ENCODE measurements around the gene MIEF2. TPM values are rescaled to one million over a fixed set of nuclear protein-coding genes. Genes with fewer than 3 reads are reported as not detected.

MIEF2 gene
- total RNA-seq, 2 experiments from 2014 or later = 6.0 to 7.1 TPM

- Mint-ChIP-seq H3K9me3 (no peaks in the 10 kb centered on the region), H3K27me3 (ENCODE audit: low read depth) (no peaks in the 10 kb centered on the region), H3K27ac (no peak overlapping the region), H3K4me1 (ENCODE audit: low read depth) (peaks cover 13% of the 10 kb centered on the region), H3K4me3 (no peak overlapping the region), H3K36me3 (ENCODE audit: low read depth) (peaks cover 15% of the 10 kb centered on the region)
- intact Hi-C loops (cut with micrococcal nuclease) = no loop called here
- no peak for DNase-seq
- CTCF ChIA-PET = no interaction called here
These were observed 7.1 kb upstream of the MIEF2 start for GRCh38 chr17:18253187-18253884.

- peaks cover 15% of the 10 kb centered on the region for H3K4me1 Mint-ChIP-seq (ENCODE audit: low read depth)
- CTCF ChIA-PET = interaction anchor here (1.3 kb wide), 1 partner anchor 14 kb away, joined by 3 read pairs; no protein-coding TSS in a partner anchor
- H3K27ac Mint-ChIP-seq = no peak overlapping the region
- H3K27me3 Mint-ChIP-seq (ENCODE audit: low read depth) = no peaks in the 10 kb centered on the region
- H3K4me3 Mint-ChIP-seq = no peak overlapping the region
- no peaks in the 10 kb centered on the region for H3K9me3 Mint-ChIP-seq
- DNase-seq = no peak
- peaks cover 15% of the 10 kb centered on the region for H3K36me3 Mint-ChIP-seq (ENCODE audit: low read depth)
- intact Hi-C loops (cut with micrococcal nuclease) = no loop called here
These were observed 6.3 kb upstream of the MIEF2 start for GRCh38 chr17:18253947-18254821.

GRCh38 chr17:18254888-18255649 lies 5.4 kb upstream of the MIEF2 start:
- CTCF ChIA-PET = interaction anchor here (1.1 to 1.3 kb wide), 2 partner anchors 15 to 53 kb away, joined by 3 read pairs; no protein-coding TSS in a partner anchor
- intact Hi-C loops (cut with micrococcal nuclease) = no loop called here
- Mint-ChIP-seq H3K9me3 (no peaks in the 10 kb centered on the region), H3K27ac (no peak overlapping the region), H3K36me3 (ENCODE audit: low read depth) (peaks cover 15% of the 10 kb centered on the region), H3K4me1 (ENCODE audit: low read depth) (peaks cover 21% of the 10 kb centered on the region), H3K27me3 (ENCODE audit: low read depth) (no peaks in the 10 kb centered on the region), H3K4me3 (no peak overlapping the region)
- no peak for DNase-seq

- H3K36me3 Mint-ChIP-seq (ENCODE audit: low read depth) = peaks cover 8% of the 10 kb centered on the region
- CTCF ChIA-PET = interaction anchor here (0.8 to 1.3 kb wide), 3 partner anchors 8 to 52 kb away, joined by 3 to 4 read pairs (median 3); no protein-coding TSS in a partner anchor
- H3K4me3 Mint-ChIP-seq = no peak overlapping the region
- DNase-seq = no peak
- no peaks in the 10 kb centered on the region for H3K27me3 Mint-ChIP-seq (ENCODE audit: low read depth)
- intact Hi-C loops (cut with micrococcal nuclease) = no loop called here
- H3K9me3 Mint-ChIP-seq = no peaks in the 10 kb centered on the region
- peaks cover 24% of the 10 kb centered on the region for H3K4me1 Mint-ChIP-seq (ENCODE audit: low read depth)
- no peak overlapping the region for H3K27ac Mint-ChIP-seq
These were observed 4.1 kb upstream of the MIEF2 start for GRCh38 chr17:18256351-18256750.

DNA sequence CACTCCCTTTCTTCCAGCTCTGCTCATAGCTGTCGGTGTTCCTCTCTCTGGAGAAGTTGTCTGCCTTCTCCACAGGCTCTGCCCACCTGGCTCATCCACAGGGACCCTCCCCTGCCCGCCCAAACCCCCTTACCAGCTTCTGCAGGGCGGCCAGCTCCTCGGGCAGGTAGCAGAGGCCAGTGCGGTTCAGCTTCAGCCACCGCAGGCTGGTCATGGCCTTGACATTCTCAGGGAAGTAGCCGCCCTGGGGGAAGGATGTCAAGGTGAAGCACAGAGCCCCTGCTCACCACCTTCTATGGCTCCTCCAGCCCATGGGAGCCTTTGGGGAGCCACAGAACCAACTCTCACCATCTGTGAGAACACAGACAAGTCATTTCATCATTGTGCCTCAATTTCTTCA lies 3.7 kb upstream of the MIEF2 start:
- CTCF ChIA-PET = interaction anchor here (0.8 to 1.3 kb wide), 2 partner anchors 8 to 39 kb away, joined by 3 to 4 read pairs; no protein-coding TSS in a partner anchor
- H3K27me3 Mint-ChIP-seq (ENCODE audit: low read depth) = no peaks in the 10 kb centered on the region
- peaks cover 28% of the 10 kb centered on the region for H3K4me1 Mint-ChIP-seq (ENCODE audit: low read depth)
- peak overlapping the region; percentile 43 for H3K27ac Mint-ChIP-seq
- H3K36me3 Mint-ChIP-seq (ENCODE audit: low read depth) = peaks cover 6% of the 10 kb centered on the region
- no peak for DNase-seq
- H3K9me3 Mint-ChIP-seq = no peaks in the 10 kb centered on the region
- H3K4me3 Mint-ChIP-seq = peak overlapping the region; percentile 98
- intact Hi-C loops (cut with micrococcal nuclease) = no loop called here

DNA sequence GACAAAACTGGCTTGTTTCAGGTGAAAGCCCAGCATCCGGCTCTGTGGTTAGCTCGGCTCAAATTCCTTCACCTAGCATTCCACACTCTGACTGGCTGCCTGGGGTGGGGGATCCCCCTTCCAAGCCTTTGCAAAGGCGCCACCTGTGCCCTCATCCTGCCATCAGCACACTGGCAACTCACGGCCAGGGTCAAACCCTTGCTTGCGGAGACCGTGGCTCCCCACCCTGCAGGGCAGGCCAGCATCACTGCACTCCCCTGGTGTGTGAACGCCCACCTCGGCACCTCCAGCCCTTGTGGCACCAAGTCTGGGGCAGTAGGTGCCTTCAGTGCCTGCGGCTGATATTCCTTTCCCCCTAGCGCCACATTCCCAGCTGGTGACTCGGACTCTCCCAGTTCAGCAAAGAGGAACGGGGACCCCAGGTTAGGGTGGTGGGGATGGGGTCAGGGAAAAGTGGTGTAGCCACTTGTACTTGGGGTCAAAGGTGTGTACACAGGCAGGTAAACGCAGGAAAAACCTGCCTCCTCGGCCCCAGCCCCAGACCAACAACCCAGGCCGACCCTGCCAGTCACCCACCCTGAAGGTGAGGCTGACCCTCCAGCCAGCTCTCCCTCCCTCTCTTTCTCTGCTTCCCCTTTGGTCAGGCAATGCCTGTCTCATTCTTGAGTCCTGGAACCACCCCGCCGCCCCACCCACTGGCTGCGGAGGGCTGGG lies 3.0 kb upstream of the MIEF2 start:
- peak overlapping the region; percentile 98 for H3K4me3 Mint-ChIP-seq
- H3K36me3 Mint-ChIP-seq (ENCODE audit: low read depth) = peaks cover 5% of the 10 kb centered on the region
- peak overlapping the region; percentile 86 for H3K27ac Mint-ChIP-seq
- H3K27me3 Mint-ChIP-seq (ENCODE audit: low read depth) = no peaks in the 10 kb centered on the region
- DNase-seq = peak; percentile 79
- CTCF ChIA-PET = interaction anchor here (0.6 to 1.3 kb wide), 2 partner anchors 40 to 68 kb away, joined by 3 read pairs; no protein-coding TSS in a partner anchor
- H3K9me3 Mint-ChIP-seq = no peaks in the 10 kb centered on the region
- intact Hi-C loops (cut with micrococcal nuclease) = no loop called here
- peaks cover 30% of the 10 kb centered on the region for H3K4me1 Mint-ChIP-seq (ENCODE audit: low read depth)

- CTCF ChIA-PET = interaction anchor here (0.6 kb wide), 1 partner anchor 69 kb away, joined by 3 read pairs; no protein-coding TSS in a partner anchor
- peaks cover 5% of the 10 kb centered on the region for H3K36me3 Mint-ChIP-seq (ENCODE audit: low read depth)
- H3K27me3 Mint-ChIP-seq (ENCODE audit: low read depth) = no peaks in the 10 kb centered on the region
- peak overlapping the region; percentile 98 for H3K4me3 Mint-ChIP-seq
- DNase-seq = peak; percentile 61
- intact Hi-C loops (cut with micrococcal nuclease) = loop anchor here (1.0 to 2.0 kb wide), 3 partner anchors 10 to 41 kb away; partner anchors contain the start of gene LLGL1
- peaks cover 30% of the 10 kb centered on the region for H3K4me1 Mint-ChIP-seq (ENCODE audit: low read depth)
- peak overlapping the region; percentile 86 for H3K27ac Mint-ChIP-seq
- H3K9me3 Mint-ChIP-seq = no peaks in the 10 kb centered on the region
These were observed 2.5 kb upstream of the MIEF2 start for GRCh38 chr17:18257982-18258355.

DNA sequence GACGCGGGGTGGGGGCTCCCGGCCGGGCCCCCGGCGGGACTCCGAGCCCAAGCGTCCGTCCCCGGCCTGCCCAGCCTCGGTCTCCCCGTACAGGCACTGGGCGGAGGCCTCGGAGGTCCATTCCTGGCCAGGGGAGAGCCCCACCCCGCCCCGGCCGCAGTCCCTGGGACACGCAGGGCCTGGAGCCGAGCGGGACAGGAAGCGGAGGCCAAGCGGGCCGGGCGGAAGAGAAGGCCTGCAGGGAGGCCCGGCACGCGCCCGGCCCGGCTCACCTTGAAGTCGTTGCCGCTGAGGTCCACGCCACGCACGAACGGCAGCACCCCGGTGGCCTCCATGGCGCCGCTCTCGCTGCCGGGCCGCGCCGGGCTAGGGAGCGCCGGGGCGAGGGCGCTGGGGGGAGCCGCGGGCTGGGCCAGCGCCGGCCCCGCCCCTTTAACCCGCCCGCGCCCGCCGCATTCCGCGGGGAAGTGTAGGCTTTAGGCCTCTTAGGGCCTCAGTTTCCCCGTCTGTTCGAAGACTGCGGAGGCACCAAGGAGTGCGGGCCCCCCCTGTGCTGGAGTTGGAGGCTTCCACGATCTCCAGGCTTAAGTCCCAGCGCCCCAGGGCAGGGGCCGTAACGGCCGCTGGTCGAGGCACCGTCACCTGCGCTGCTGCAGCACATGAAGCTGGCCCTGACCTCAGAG lies 2.0 kb upstream of the MIEF2 start, which contains the start of gene FLII:
FLII (minus strand) TSS at position 383 of the 683 bp plus-strand sequence; CDS start at position 335, 48 bp downstream.
- H3K4me3 Mint-ChIP-seq = peak within 1 kb of the TSS; percentile 98
- peaks cover 30% of the 10 kb centered on the region for H3K4me1 Mint-ChIP-seq (ENCODE audit: low read depth)
- no peaks in the 10 kb centered on the region for H3K27me3 Mint-ChIP-seq (ENCODE audit: low read depth)
- H3K9me3 Mint-ChIP-seq = no peaks in the 10 kb centered on the region
- H3K36me3 Mint-ChIP-seq (ENCODE audit: low read depth) = peaks cover 4% of the 10 kb centered on the region
- peak within 1 kb of the TSS; percentile 86 for H3K27ac Mint-ChIP-seq
- intact Hi-C loops (cut with micrococcal nuclease) = loop anchor here (1.0 to 2.0 kb wide), 3 partner anchors 10 to 42 kb away; partner anchors contain the start of gene LLGL1
- CTCF ChIA-PET = interaction anchor here (0.6 to 1.2 kb wide), 3 partner anchors 10 to 635 kb away, joined by 3 to 4 read pairs (median 4); no protein-coding TSS in a partner anchor
- peak; percentile 46 for DNase-seq

DNA sequence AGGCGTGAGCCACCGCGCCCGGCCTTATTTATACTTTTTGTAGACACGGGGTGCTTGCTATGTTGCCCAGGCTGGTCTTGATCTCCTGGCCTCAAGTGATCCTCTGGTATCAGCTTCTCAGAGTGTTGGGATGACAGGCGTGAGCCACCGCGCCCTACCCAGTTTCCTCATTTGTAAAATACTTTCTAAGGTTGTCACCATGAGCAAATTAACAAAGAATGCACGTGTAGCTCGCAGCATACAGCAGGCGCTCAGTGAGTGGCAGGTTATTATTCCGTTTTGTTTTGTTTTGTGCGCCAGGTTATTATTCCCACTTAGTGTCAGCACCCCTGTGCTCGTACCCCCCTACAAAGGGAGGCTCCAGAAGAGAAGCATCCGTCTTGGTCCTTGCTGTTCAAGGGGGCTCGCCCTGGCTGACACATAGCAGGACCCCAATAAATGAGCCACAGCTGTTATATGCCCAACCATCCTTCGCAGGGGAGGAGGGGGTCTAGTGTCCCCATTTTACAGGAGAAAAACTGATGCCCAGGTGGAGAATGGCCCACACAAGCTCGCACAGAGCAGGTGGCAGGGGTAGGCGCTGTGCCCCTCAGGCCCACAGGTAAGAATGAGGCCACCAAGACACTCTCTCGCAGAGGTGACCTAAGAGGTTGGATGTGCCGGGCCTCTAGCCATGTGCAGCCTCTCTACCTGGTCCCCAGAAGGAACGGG lies 686 bp upstream of the MIEF2 start:
- peak overlapping the region; percentile 78 for H3K4me3 Mint-ChIP-seq
- peak overlapping the region; percentile 30 for H3K27ac Mint-ChIP-seq
- H3K4me1 Mint-ChIP-seq (ENCODE audit: low read depth) = peaks cover 30% of the 10 kb centered on the region
- intact Hi-C loops (cut with micrococcal nuclease) = loop anchor here (1.0 to 10.0 kb wide), 6 partner anchors 43 to 305 kb away; partner anchors contain the start of genes ALKBH5, DRC3, SHMT1 and SMCR8
- no peak for DNase-seq
- CTCF ChIA-PET = interaction anchor here (1.1 to 1.2 kb wide), 2 partner anchors 11 to 41 kb away, joined by 4 to 5 read pairs; no protein-coding TSS in a partner anchor
- no peaks in the 10 kb centered on the region for H3K9me3 Mint-ChIP-seq
- no peaks in the 10 kb centered on the region for H3K27me3 Mint-ChIP-seq (ENCODE audit: low read depth)
- H3K36me3 Mint-ChIP-seq (ENCODE audit: low read depth) = peaks cover 2% of the 10 kb centered on the region

GRCh38 chr17:18261146-18261515 lies 669 bp downstream of the MIEF2 start:
- H3K9me3 Mint-ChIP-seq = no peaks in the 10 kb centered on the region
- H3K27ac Mint-ChIP-seq = peak overlapping the region; percentile 73
- H3K27me3 Mint-ChIP-seq (ENCODE audit: low read depth) = no peaks in the 10 kb centered on the region
- CTCF ChIA-PET = interaction anchor here (0.6 to 0.8 kb wide), 2 partner anchors 53 to 365 kb away, joined by 3 to 5 read pairs; partner anchors contain the start of gene TOP3A
- peaks cover 2% of the 10 kb centered on the region for H3K36me3 Mint-ChIP-seq (ENCODE audit: low read depth)
- intact Hi-C loops (cut with micrococcal nuclease) = loop anchor here (2.0 to 10.0 kb wide), 3 partner anchors 102 to 306 kb away; partner anchors contain the start of genes DRC3, SHMT1 and TOM1L2
- peak overlapping the region; percentile 78 for H3K4me3 Mint-ChIP-seq
- DNase-seq = peak; percentile 59
- peaks cover 28% of the 10 kb centered on the region for H3K4me1 Mint-ChIP-seq (ENCODE audit: low read depth)
